ENCODE data around the gene RUBCN.
"Not testable (repeated sequence)": the region's sequence is repeated elsewhere in the genome, so short reads cannot be mapped to it uniquely, and the experiment has no call there.

Gene RUBCN

DNA sequence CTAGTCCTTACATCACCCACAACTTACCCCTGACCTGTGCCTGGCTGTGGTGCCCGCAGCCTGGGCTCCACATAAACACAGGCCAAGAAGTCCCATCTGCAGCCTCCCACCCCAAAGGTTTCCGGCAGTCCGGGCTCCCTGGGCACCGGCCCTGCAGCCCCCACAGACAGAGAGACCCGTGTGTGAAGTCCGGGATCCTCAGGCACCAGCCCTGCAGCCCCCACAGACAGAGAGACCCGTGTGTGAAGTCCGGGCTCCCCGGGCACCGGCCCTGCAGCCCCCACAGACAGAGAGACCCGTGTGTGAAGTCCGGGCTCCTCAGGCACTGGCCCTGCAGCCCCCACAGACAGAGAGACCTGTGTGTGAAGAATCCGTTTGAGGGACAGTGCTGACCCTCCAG lies 78.0 kb downstream of the RUBCN start:
- not testable (repeated sequence) for H3K36me3 ChIP-seq (ENCODE audit: control insufficient read depth, low read length); H3K4me2 ChIP-seq (ENCODE audit: low read length)

DNA sequence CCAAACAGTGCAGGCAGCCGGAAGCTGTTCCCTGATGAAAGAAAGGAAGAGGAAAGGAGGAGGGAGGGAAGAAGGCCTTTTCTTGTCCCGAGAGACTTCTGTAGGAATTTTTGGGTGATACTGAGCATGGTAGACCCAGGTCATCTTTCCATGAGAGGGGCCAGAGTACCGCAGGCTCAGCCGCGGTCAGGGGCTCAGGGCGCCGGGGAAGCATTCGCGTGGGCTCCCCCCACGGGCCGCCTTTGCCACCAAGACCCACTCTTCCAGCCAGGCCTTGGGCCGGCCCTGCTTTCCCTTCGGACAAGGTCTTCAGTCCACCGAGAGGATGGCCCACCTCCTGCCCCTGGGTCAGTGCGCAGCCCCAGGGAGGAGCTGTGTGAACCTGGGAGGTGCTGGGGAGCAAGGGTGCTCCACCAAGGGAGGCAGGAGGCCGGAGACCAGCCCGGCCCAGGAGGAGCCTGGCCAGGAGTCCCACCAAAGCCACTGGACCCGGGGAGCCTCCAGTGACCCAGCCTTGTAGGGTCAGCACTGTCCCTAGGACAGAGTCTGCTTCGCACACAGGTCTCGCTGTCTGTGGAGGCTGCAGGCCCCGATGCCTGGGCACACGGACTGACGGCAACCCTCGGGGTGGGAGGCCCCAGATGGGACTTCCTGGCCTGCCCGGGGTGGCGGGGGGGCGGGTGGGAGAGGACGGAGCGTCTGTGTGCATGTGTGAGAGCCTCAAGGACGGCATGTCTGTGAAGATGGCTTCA lies 79.0 kb downstream of the RUBCN start:
- not testable (repeated sequence) for H3K9me2 ChIP-seq (replicated peaks; ENCODE audit: control insufficient read depth, low read length); H3K79me2 ChIP-seq (ENCODE audit: control insufficient read depth, low read length); H3K27me3 ChIP-seq (ENCODE audit: control insufficient read depth, low read length); H3F3A ChIP-seq (ENCODE audit: control insufficient read depth, insufficient read depth); H4K20me1 ChIP-seq (ENCODE audit: control insufficient read depth, insufficient read depth, low read depth, low read length); H3K27ac ChIP-seq (ENCODE audit: low read depth, low read length); H3K9me3 ChIP-seq (ENCODE audit: control insufficient read depth, insufficient read depth, low read length); H3K36me3 ChIP-seq (ENCODE audit: control insufficient read depth, low read length); H3K4me2 ChIP-seq (ENCODE audit: low read length); H3K4me3 ChIP-seq (ENCODE audit: low read length)
- H3K4me1 ChIP-seq (ENCODE audit: control insufficient read depth, low read length) = peaks cover 17% of the 10 kb centered on the region

More for the DNA sequence above, 78.0 kb downstream of the RUBCN start:
- H3K27ac ChIP-seq (ENCODE audit: low read depth, low read length); H3F3A ChIP-seq (ENCODE audit: control insufficient read depth, insufficient read depth); H3K4me3 ChIP-seq (ENCODE audit: low read length); H3K9me3 ChIP-seq (ENCODE audit: control insufficient read depth, insufficient read depth, low read length); H3K79me2 ChIP-seq (ENCODE audit: control insufficient read depth, low read length); H3K9me2 ChIP-seq (replicated peaks; ENCODE audit: control insufficient read depth, low read length); H4K20me1 ChIP-seq (ENCODE audit: control insufficient read depth, insufficient read depth, low read depth, low read length); H3K27me3 ChIP-seq (ENCODE audit: control insufficient read depth, low read length): not testable (repeated sequence)
- peaks cover 17% of the 10 kb centered on the region for H3K4me1 ChIP-seq (ENCODE audit: control insufficient read depth, low read length)

DNA sequence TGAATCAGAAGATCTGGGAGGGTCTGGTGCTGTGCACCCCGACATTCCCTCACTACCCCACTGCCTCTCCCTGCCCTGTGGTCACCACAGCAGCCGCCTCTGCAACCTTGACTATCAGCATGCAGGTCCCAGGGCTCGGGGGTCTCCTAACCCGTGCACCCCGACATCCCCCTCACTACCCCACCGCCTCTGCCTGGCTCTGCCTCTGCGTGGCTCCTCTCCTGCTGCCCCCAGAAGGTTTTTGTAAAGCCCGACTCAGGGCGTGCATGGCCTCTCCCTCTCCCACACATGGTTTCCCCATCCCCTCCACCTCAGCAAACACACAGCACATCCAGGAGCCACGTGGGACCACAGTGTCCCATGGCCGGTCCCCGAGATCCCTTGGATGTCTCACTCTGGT lies 79.7 kb downstream of the RUBCN start:
- not testable (repeated sequence) for H3K4me2 ChIP-seq (ENCODE audit: low read length); H4K20me1 ChIP-seq (ENCODE audit: control insufficient read depth, insufficient read depth, low read depth, low read length); H3K4me3 ChIP-seq (ENCODE audit: low read length); H3K9me3 ChIP-seq (ENCODE audit: control insufficient read depth, insufficient read depth, low read length); H3K27me3 ChIP-seq (ENCODE audit: control insufficient read depth, low read length); H3K79me2 ChIP-seq (ENCODE audit: control insufficient read depth, low read length); H3K36me3 ChIP-seq (ENCODE audit: control insufficient read depth, low read length); H3K27ac ChIP-seq (ENCODE audit: low read depth, low read length); H3K9me2 ChIP-seq (replicated peaks; ENCODE audit: control insufficient read depth, low read length); H3F3A ChIP-seq (ENCODE audit: control insufficient read depth, insufficient read depth)
- peaks cover 17% of the 10 kb centered on the region for H3K4me1 ChIP-seq (ENCODE audit: control insufficient read depth, low read length)

DNA sequence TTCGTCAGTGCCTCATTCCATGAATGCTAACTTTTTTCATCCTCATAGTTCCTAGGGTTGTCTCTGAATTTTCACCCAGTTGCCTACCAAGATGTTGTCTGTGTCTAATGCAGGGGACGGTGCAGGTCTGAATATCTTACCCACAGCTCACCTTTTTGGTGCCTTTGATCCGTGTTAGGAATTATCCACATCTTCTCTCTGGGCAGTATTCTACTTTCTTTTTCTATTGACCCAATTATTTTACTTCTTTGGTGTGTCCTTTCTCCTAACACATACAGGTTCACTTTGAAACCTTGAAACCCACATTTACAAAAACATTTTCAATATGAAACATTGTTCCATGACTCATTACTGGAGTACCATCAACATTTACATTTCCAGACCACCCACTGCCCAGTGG lies 80.6 kb downstream of the RUBCN start:
- not testable (repeated sequence) for H3K27me3 ChIP-seq (ENCODE audit: control insufficient read depth, low read length); H3K9me3 ChIP-seq (ENCODE audit: control insufficient read depth, insufficient read depth, low read length); H4K20me1 ChIP-seq (ENCODE audit: control insufficient read depth, insufficient read depth, low read depth, low read length); H3K79me2 ChIP-seq (ENCODE audit: control insufficient read depth, low read length); H3F3A ChIP-seq (ENCODE audit: control insufficient read depth, insufficient read depth); H3K9me2 ChIP-seq (replicated peaks; ENCODE audit: control insufficient read depth, low read length); H3K4me2 ChIP-seq (ENCODE audit: low read length); H3K36me3 ChIP-seq (ENCODE audit: control insufficient read depth, low read length); H3K27ac ChIP-seq (ENCODE audit: low read depth, low read length); H3K4me3 ChIP-seq (ENCODE audit: low read length)
- H3K4me1 ChIP-seq (ENCODE audit: control insufficient read depth, low read length) = peaks cover 17% of the 10 kb centered on the region

DNA sequence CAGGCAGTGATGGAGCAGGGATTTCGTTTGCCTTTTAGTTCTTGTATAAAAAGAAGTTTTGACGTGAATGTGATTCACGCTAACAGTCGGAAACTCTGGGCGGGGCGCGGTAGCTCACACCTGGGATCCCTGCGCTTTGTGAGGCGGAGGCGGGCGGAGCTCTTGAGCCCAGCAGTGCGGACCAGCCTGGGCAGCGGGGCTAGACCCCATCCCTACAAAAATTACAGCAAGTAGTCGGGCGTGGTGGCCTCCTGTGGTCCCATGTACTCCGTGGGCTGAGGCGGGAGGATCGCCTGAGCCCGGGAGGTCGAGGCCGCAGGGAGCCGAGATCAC lies 81.7 kb downstream of the RUBCN start:
- H3K4me1 ChIP-seq (ENCODE audit: control insufficient read depth, low read length) = peaks cover 17% of the 10 kb centered on the region
- not testable (repeated sequence) for H3K4me2 ChIP-seq (ENCODE audit: low read length); H3K36me3 ChIP-seq (ENCODE audit: control insufficient read depth, low read length)

DNA sequence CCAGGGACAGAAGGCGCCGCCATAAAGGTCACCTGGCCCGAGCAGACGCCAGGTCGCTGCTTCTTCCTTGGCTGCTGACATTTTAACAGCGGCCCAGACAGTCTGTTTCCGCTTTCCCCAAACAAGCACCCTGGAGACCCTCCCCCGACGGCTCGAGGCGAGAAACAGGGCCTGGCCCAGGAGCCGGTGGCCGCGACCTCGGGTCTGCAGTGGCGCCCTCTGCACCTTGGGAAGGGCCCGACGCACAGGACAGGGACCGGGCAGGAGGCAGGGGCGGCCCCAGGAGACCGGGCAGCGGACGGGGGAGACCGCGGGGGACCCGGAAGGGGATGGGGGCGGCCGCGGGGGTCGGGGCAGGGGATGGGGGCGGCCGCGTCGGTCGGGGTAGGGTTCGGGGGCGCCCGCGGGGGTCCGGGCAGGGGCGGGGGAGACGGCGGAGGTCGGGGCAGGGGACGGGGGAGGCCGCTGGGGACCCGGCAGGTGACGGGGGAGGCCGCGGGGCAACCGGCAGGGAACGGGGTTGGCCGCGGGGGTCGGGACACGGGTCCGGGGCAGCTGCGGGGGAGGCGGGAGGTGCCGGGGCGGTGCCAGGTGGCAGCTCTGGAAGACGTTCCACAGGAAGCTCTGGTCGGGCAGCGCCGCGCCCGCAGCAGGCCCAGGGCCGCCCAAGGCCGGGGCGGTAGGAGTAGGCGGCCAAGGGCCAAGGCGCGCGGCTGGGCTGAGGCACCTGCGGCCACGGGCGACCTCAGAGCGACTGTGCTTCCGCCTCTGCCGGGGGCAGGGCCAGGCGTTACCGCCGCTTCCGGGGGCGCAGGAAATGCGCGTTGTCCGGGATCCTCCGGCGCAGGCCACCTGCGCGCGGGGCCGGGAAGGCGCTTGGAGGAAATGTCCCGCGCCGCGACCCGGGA lies 82.4 kb downstream of the RUBCN start:
- not testable (repeated sequence) for H3K36me3 ChIP-seq (ENCODE audit: control insufficient read depth, low read length); H3K79me2 ChIP-seq (ENCODE audit: control insufficient read depth, low read length); H3F3A ChIP-seq (ENCODE audit: control insufficient read depth, insufficient read depth); H3K9me2 ChIP-seq (replicated peaks; ENCODE audit: control insufficient read depth, low read length); H3K27me3 ChIP-seq (ENCODE audit: control insufficient read depth, low read length); H3K9me3 ChIP-seq (ENCODE audit: control insufficient read depth, insufficient read depth, low read length); H3K27ac ChIP-seq (ENCODE audit: low read depth, low read length); H4K20me1 ChIP-seq (ENCODE audit: control insufficient read depth, insufficient read depth, low read depth, low read length)
- Histone ChIP-seq H3K4me1 (ENCODE audit: control insufficient read depth, low read length) (peaks cover 12% of the 10 kb centered on the region), H3K4me2 (ENCODE audit: low read length) (peak overlapping the region; percentile 51), H3K4me3 (ENCODE audit: low read length) (peak overlapping the region; percentile 62)

More for the DNA sequence above, 81.7 kb downstream of the RUBCN start:
- not testable (repeated sequence) for H3K27me3 ChIP-seq (ENCODE audit: control insufficient read depth, low read length); H3F3A ChIP-seq (ENCODE audit: control insufficient read depth, insufficient read depth); H3K79me2 ChIP-seq (ENCODE audit: control insufficient read depth, low read length); H3K9me3 ChIP-seq (ENCODE audit: control insufficient read depth, insufficient read depth, low read length); H3K9me2 ChIP-seq (replicated peaks; ENCODE audit: control insufficient read depth, low read length); H4K20me1 ChIP-seq (ENCODE audit: control insufficient read depth, insufficient read depth, low read depth, low read length); H3K27ac ChIP-seq (ENCODE audit: low read depth, low read length)
- peak overlapping the region; percentile 44; the same call in 1 of the 2 replicates for H3K4me3 ChIP-seq (ENCODE audit: low read length)

GRCh38 chr3:197652860-197653259 lies 83.8 kb downstream of the RUBCN start:
- H4K20me1 ChIP-seq (ENCODE audit: control insufficient read depth, insufficient read depth, low read depth, low read length); H3F3A ChIP-seq (ENCODE audit: control insufficient read depth, insufficient read depth); H3K27me3 ChIP-seq (ENCODE audit: control insufficient read depth, low read length); H3K27ac ChIP-seq (ENCODE audit: low read depth, low read length); H3K4me2 ChIP-seq (ENCODE audit: low read length); H3K4me3 ChIP-seq (ENCODE audit: low read length); H3K79me2 ChIP-seq (ENCODE audit: control insufficient read depth, low read length); H3K36me3 ChIP-seq (ENCODE audit: control insufficient read depth, low read length); H3K9me3 ChIP-seq (ENCODE audit: control insufficient read depth, insufficient read depth, low read length); H3K9me2 ChIP-seq (replicated peaks; ENCODE audit: control insufficient read depth, low read length): not testable (repeated sequence)
- H3K4me1 ChIP-seq (ENCODE audit: control insufficient read depth, low read length) = peaks cover 10% of the 10 kb centered on the region

DNA sequence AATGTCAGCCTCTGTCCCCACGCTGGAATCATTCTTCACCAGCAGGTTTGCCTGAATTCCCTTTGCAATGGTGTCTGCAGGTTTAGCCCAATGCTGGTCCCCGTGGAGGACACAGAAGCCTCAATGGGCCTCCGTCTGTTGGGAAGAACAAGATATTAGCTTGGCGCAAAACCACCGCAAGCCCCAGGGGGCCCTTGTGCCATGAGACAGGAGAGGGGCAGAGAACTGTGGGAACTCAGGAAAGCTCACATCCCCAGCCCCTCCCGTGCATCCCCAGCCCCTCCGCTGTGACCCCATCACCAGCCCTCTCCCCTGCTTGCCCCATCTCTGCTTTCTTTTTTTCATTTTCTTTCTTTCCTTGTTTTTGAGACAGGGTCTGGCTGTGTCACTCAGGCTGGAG lies 89.1 kb downstream of the RUBCN start:
- not testable (repeated sequence) for H3K27me3 ChIP-seq (ENCODE audit: control insufficient read depth, low read length); H3K79me2 ChIP-seq (ENCODE audit: control insufficient read depth, low read length); H4K20me1 ChIP-seq (ENCODE audit: control insufficient read depth, insufficient read depth, low read depth, low read length); H3F3A ChIP-seq (ENCODE audit: control insufficient read depth, insufficient read depth); H3K27ac ChIP-seq (ENCODE audit: low read depth, low read length); H3K9me3 ChIP-seq (ENCODE audit: control insufficient read depth, insufficient read depth, low read length); H3K9me2 ChIP-seq (replicated peaks; ENCODE audit: control insufficient read depth, low read length); H3K4me3 ChIP-seq (ENCODE audit: low read length); H3K4me1 ChIP-seq (ENCODE audit: control insufficient read depth, low read length); H3K4me2 ChIP-seq (ENCODE audit: low read length); H3K36me3 ChIP-seq (ENCODE audit: control insufficient read depth, low read length)

All from DOHH2 (cell line).